Measurements from ENCODE around the gene KRTAP10-12.

DNA sequence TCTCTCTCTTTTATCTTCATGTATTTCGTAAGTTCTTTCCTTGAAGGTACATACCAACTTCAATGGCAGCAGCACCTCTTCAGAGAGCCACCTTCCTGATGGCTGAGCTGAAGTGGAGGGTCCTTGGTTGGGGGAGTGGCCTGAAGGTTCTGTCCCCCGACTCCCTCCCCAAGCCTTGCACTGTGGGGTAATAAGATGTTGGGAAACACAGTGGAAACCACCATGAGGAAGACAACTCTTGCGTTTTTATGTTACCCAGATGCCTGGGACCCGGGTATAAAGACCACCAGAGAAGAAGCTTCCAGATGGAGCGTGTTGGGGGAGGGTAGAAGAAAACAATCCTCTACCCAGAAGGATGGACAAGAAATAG is 38.4 kb upstream of the KRTAP10-12 start:
- TF ChIP-seq POLR2A (IDR thresholded peaks at IDR 0.05), result no peak
- TF ChIP-seq CTCF (IDR thresholded peaks at IDR 0.05), result no peak

All from esophagus squamous epithelium (tissue), 4 donors.